Thyroid gland (tissue), 4 donors: ENCODE data around the gene GRB7. TPM values are rescaled to one million over a fixed set of nuclear protein-coding genes. Genes with fewer than 3 reads are reported as not detected.
"Not testable (repeated sequence)": the region's sequence is repeated elsewhere in the genome, so short reads cannot be mapped to it uniquely, and the experiment has no call there.

Experiments used
- DNase-seq, 2 donors: peaks; one replicate each; pipeline ENCODE4 v3.0.0-alpha.2; 2019
- H3K27ac ChIP-seq, 3 donors: fragments of 200-600 bp; sonication (generic); 1 replicate in 2 of 3; 2 replicates in 1 of 3; pipeline ENCODE4 v1.5.1; 2016 to 2019; ENCODE audit warnings: mild to moderate bottlenecking in 1 of 3, moderate library complexity in 1 of 3
- H3K27me3 ChIP-seq: fragments of 200-600 bp; sonication (generic); one replicate; pipeline ENCODE4 v1.5.1; 2019
- H3K36me3 ChIP-seq, 2 donors: fragments of 200-600 bp; sonication (generic); one replicate each; pipeline ENCODE4 v1.5.1; 2016 to 2019
- H3K4me1 ChIP-seq, 2 donors: fragments of 200-600 bp; sonication (generic); one replicate each; pipeline ENCODE4 v1.5.1; 2017 to 2019
- H3K4me3 ChIP-seq, 3 donors: fragments of 200-600 bp; sonication (generic); replicated peaks in 1 of 3; 1 replicate in 2 of 3; 2 replicates in 1 of 3; pipeline ENCODE4 v1.5.1; 2016; ENCODE audit warnings: mild to moderate bottlenecking in 1 of 3
- H3K9me3 ChIP-seq: fragments of 200-600 bp; sonication (generic); one replicate; pipeline ENCODE4 v1.5.1; 2017
- CTCF ChIP-seq, 6 experiments: fragments of 200-600 bp in 3 of 6; fragments of 450-650 bp in 3 of 6; sonication (generic) in 3 of 6; IDR thresholded peaks; one replicate each; pipeline ENCODE4 v1.5.1; 2016 to 2019; ENCODE audit warnings: antibody characterized with exemption in 6 of 6, mild to moderate bottlenecking in 2 of 6, inconsistent platforms in 1 of 6, moderate library complexity in 1 of 6
- POLR2A ChIP-seq, 2 donors: fragments of 450-650 bp; IDR thresholded peaks; one replicate each; pipeline ENCODE4 v1.6.1; 2017; ENCODE audit warnings: antibody characterized with exemption in 2 of 2, mild to moderate bottlenecking in 2 of 2, moderate library complexity in 1 of 2
- WGBS, 2 donors: methylation state at CpG; one replicate each; pipeline ENCODE4 v1.1.5; 2017; 5-methylcytosine and 5-hydroxymethylcytosine counted together
- intact Hi-C: fragments of 100-400 bp; cut with DNase I; formaldehyde crosslinking; loops from one replicate; pipeline ENCODE4 v1.15.1; 2023
- total RNA-seq, 4 donors: library from RNA; depleted of rRNA; stranded (reverse); fragments of >200 nt; gene quantifications; one replicate each; pipeline ENCODE4 v1.2.3, GENCODE V29; 2016

The GRB7 gene
- total RNA-seq, 4 donors from 2014 or later = 7.1 to 14.0 (median 8.7) TPM

GRCh38 chr17:39709319-39709997, 28.3 kb upstream of the GRB7 start:
- no peaks in the 10 kb centered on the region for H3K9me3 ChIP-seq
- no peak for DNase-seq
- 90 to 91% methylated on average over 14 of the region's 14 CpGs for WGBS, 2 donors

GRCh38 chr17:39709998-39710964, 27.5 kb upstream of the GRB7 start:
- no peaks in the 10 kb centered on the region for H3K27me3 ChIP-seq
- H3K27ac ChIP-seq = peak overlapping the region; percentile 51 to 78 (median 64)
- intact Hi-C loops = no loop called here
- WGBS, 2 donors = 91% methylated on average over 14 to 20 of the region's 20 CpGs
- H3K4me1 ChIP-seq = peaks cover 25 to 26% of the 10 kb centered on the region in 2 donors
- no peak for TF ChIP-seq POLR2A (IDR thresholded peaks at IDR 0.05)
- TF ChIP-seq CTCF (IDR thresholded peaks at IDR 0.05) = no peak
- peaks cover 29 to 37% of the 10 kb centered on the region in 2 donors for H3K36me3 ChIP-seq
- H3K9me3 ChIP-seq = no peaks in the 10 kb centered on the region
- no peak overlapping the region for H3K4me3 ChIP-seq
- DNase-seq = no peak

More at GRCh38 chr17:39709319-39709997, 28.3 kb upstream of the GRB7 start:
- peaks cover 24 to 31% of the 10 kb centered on the region in 2 donors for H3K36me3 ChIP-seq
- H3K27ac ChIP-seq = peak overlapping the region in 2 of 3 donors; percentile 32 to 38
- H3K4me1 ChIP-seq = peaks cover 33 to 34% of the 10 kb centered on the region in 2 donors
- no peak for TF ChIP-seq POLR2A (IDR thresholded peaks at IDR 0.05)
- TF ChIP-seq CTCF (IDR thresholded peaks at IDR 0.05) = no peak
- H3K4me3 ChIP-seq = no peak overlapping the region
- no peaks in the 10 kb centered on the region for H3K27me3 ChIP-seq
- intact Hi-C loops = no loop called here

- H3K9me3 ChIP-seq, intact Hi-C loops, H3K27me3 ChIP-seq, H3K4me3 ChIP-seq: not testable (repeated sequence)
- peaks cover 19 to 25% of the 10 kb centered on the region in 2 donors for H3K4me1 ChIP-seq
- peak overlapping the region; percentile 64 to 78 (median 71) for H3K27ac ChIP-seq
- WGBS, 2 donors = 63% methylated on average over 11 of the region's 11 CpGs
- peak; percentile 61 to 73 for DNase-seq
- peaks cover 37 to 44% of the 10 kb centered on the region in 2 donors for H3K36me3 ChIP-seq
These were observed 26.7 kb upstream of the GRB7 start for GRCh38 chr17:39711071-39711470.

GRCh38 chr17:39711851-39712250, 25.9 kb upstream of the GRB7 start:
- Histone ChIP-seq H3K36me3 (peaks cover 45 to 47% of the 10 kb centered on the region in 2 donors), H3K27me3 (no peaks in the 10 kb centered on the region), H3K27ac (peak overlapping the region in 2 of 3 donors; percentile 64 to 78), H3K4me3 (no peak overlapping the region), H3K9me3 (no peaks in the 10 kb centered on the region), H3K4me1 (peaks cover 14 to 24% of the 10 kb centered on the region in 2 donors)
- WGBS, 2 donors = 92 to 96% methylated on average over 10 of the region's 10 CpGs
- no peak for DNase-seq
- intact Hi-C loops = no loop called here
- TF ChIP-seq POLR2A (IDR thresholded peaks at IDR 0.05) = no peak
- TF ChIP-seq CTCF (IDR thresholded peaks at IDR 0.05) = no peak

GRCh38 chr17:39714234-39714633, 23.5 kb upstream of the GRB7 start:
- Histone ChIP-seq H3K4me1 (peaks cover 7 to 13% of the 10 kb centered on the region in 2 donors), H3K36me3 (peaks cover 41 to 46% of the 10 kb centered on the region in 2 donors), H3K27ac (no peak overlapping the region), H3K9me3 (no peaks in the 10 kb centered on the region), H3K27me3 (no peaks in the 10 kb centered on the region), H3K4me3 (no peak overlapping the region)
- intact Hi-C loops = no loop called here
- DNase-seq = no peak
- no peak for TF ChIP-seq CTCF (IDR thresholded peaks at IDR 0.05)
- TF ChIP-seq POLR2A (IDR thresholded peaks at IDR 0.05) = no peak
- 94 to 98% methylated on average over 4 of the region's 4 CpGs for WGBS, 2 donors
